Naive B cell (primary cell): ENCODE measurements around the gene RNU1-4. TPM values are rescaled to one million over a fixed set of nuclear protein-coding genes. Genes with fewer than 3 reads are reported as not detected.
A peak's percentile ranks its signal among the peaks of the same experiment; 100 is the strongest.
"Not testable (repeated sequence)": the region's sequence is repeated elsewhere in the genome, so short reads cannot be mapped to it uniquely, and the experiment has no call there.

Experiments
- ATAC-seq, 2 donors: fragments of 150-1000 bp; cut with Tn5 transposase; 2 replicates each; pipeline ENCODE4 v1.10.0; 2021; ENCODE audit warnings: low read depth in 2 of 2, mild to moderate bottlenecking in 2 of 2, moderate library complexity in 2 of 2
- DNase-seq: peaks from one replicate; pipeline ENCODE4 v3.0.0; 2022
- H3K27ac Mint-ChIP-seq, 6 donors: one replicate each; pipeline ENCODE4 v1.8.0; 2020 to 2022; ENCODE audit warnings: mild to moderate bottlenecking in 6 of 6, mixed read lengths in 6 of 6, moderate library complexity in 5 of 6, inconsistent platforms in 2 of 6
- H3K27me3 Mint-ChIP-seq, 3 donors: one replicate each; pipeline ENCODE4 v1.8.0; 2021 to 2022; ENCODE audit warnings: mixed read lengths in 3 of 3, mild to moderate bottlenecking in 1 of 3
- H3K36me3 Mint-ChIP-seq, 2 donors: one replicate each; pipeline ENCODE4 v1.8.0; 2020 to 2022; ENCODE audit warnings: mixed read lengths in 2 of 2, inconsistent platforms in 1 of 2, mild to moderate bottlenecking in 1 of 2
- H3K4me1 Mint-ChIP-seq, 3 donors: one replicate each; pipeline ENCODE4 v1.8.0; 2020 to 2022; ENCODE audit warnings: mixed read lengths in 3 of 3, inconsistent platforms in 1 of 3, mild to moderate bottlenecking in 1 of 3, moderate library complexity in 1 of 3
- H3K4me3 Mint-ChIP-seq, 8 donors: one replicate each; pipeline ENCODE4 v1.8.0; 2020 to 2022; ENCODE audit warnings: mild to moderate bottlenecking in 8 of 8, mixed read lengths in 8 of 8, moderate library complexity in 8 of 8, inconsistent platforms in 2 of 8
- H3K9me3 Mint-ChIP-seq, 7 donors: one replicate each; pipeline ENCODE4 v1.8.0; 2020 to 2022; ENCODE audit warnings: mixed read lengths in 7 of 7, mild to moderate bottlenecking in 5 of 7, inconsistent platforms in 2 of 7, moderate library complexity in 1 of 7
- polyA plus RNA-seq, 6 donors: library from polyadenylated mRNA; unstranded; fragments of 300-500 nt; fragmentation: Illumina TruSeq; gene quantifications; one replicate each; pipeline ENCODE4 v1.2.3, GENCODE V29; 2021; ENCODE audit warnings: low read depth in 6 of 6

The RNU1-4 gene
- polyA plus RNA-seq, 6 donors from 2014 or later, result 27.4 to 56.9 (median 45.9) TPM; not detected in 2

- DNase-seq, H3K36me3 Mint-ChIP-seq, H3K9me3 Mint-ChIP-seq, H3K27ac Mint-ChIP-seq, ATAC-seq, H3K4me3 Mint-ChIP-seq, H3K4me1 Mint-ChIP-seq: not testable (repeated sequence)
- H3K27me3 Mint-ChIP-seq, result peaks cover 3 to 13% (median 12%) of the 10 kb centered on the region in 3 donors
Observed at GRCh38 chr1:16760456-16760765, 20.1 kb downstream of the RNU1-4 start.

DNA sequence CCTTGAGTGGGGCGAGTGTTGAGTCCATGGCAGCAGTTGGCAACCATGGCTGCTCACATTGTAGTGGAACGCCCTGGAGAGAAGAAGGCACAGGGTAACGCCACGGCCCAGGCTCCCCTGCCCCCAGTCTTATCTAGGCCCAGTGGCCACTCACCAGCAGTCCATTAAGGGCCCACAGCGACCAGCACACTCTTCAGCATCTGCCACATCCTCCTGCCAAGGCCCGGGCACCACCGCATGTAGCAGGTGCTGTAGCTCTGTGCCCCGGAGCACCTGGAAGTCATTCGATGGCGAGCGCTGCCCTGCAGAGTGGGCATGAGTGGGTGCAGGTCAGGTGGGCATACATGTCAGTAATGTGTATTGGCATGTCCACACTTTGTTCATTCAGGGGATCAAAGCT lies 20.5 kb downstream of the RNU1-4 start:
- not testable (repeated sequence) for ATAC-seq, H3K27ac Mint-ChIP-seq, DNase-seq, H3K4me3 Mint-ChIP-seq, H3K9me3 Mint-ChIP-seq, H3K4me1 Mint-ChIP-seq, H3K36me3 Mint-ChIP-seq
- peaks cover 3 to 17% (median 15%) of the 10 kb centered on the region in 3 donors for H3K27me3 Mint-ChIP-seq

DNA sequence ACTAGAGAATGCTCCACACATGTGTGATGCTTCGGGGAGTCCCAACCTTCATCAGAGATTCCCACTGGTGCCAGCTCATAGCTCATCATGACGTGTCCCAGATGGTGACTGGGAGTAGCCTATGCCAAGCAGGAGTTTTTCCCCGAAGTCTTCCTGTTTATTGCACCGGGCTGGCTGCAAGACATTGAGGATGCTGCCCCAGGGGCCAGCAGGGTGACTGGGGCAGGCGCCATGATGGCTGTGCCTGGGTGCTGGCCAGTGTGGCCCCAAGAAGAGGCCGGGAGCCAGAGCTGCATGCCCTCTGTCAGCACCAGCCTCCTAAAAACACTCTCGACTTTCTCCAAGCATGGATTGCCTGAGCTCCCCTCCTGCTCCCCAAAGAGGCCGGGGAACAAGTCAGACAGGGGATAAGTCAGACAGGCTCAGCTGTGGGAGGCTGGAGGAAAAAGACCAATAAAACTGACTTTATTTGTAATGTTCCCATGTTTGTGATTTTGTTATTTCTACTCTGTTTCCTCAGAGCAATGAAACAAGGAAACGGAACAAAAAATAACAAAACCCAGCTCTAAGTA lies 24.0 kb downstream of the RNU1-4 start:
- H3K4me1 Mint-ChIP-seq, DNase-seq, ATAC-seq, H3K36me3 Mint-ChIP-seq, H3K9me3 Mint-ChIP-seq, H3K27ac Mint-ChIP-seq, H3K4me3 Mint-ChIP-seq: not testable (repeated sequence)
- peaks cover 10 to 24% (median 23%) of the 10 kb centered on the region in 3 donors for H3K27me3 Mint-ChIP-seq

DNA sequence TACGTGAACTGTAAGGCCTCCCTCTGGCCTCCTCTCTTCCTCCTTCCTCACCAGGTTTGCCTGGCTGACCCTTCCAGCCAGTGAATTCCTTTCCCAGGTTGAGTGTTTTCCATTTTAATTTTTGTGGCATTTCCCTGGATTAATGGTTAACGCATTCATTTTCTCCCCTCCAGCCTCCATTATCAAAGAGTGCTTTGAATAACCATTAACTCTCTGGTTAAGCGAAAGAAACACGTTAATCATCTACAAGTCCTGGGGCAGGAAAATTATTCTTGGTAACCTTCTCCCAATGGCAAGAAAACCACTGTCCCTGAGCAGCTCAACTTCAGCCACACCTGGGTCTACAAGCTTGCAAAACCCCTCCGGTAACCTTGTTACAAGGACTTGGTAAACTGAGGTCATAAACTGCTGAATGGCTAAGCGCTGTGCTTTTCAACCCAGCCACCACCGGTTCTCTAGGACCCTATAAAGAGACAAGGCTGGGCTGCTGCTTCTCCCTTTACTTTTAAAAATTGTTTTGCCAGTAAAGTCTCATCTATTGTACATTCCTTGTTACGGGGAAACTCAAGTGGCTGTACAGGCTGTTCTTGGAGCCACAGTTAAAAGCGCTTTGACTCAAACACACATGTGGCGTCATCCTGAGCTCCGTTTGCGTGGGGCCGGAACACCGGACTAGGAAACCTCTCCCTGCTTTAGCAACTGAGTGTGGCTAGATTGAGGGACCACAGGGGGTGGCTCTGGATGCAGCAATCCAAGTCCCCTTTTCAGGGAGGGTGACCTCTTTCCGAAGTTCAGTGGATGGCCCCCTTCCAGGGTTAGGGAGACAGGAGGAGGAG lies 24.7 kb downstream of the RNU1-4 start:
- peaks cover 10 to 25% (median 24%) of the 10 kb centered on the region in 3 donors for H3K27me3 Mint-ChIP-seq
- not testable (repeated sequence) for DNase-seq, H3K4me3 Mint-ChIP-seq, H3K4me1 Mint-ChIP-seq, H3K36me3 Mint-ChIP-seq, H3K9me3 Mint-ChIP-seq, ATAC-seq
- H3K27ac Mint-ChIP-seq, result peak overlapping the region in 1 of 6 donors; percentile 56

GRCh38 chr1:16765731-16766605 lies 25.7 kb downstream of the RNU1-4 start:
- H3K9me3 Mint-ChIP-seq, H3K4me3 Mint-ChIP-seq, H3K4me1 Mint-ChIP-seq, ATAC-seq, H3K27ac Mint-ChIP-seq, H3K36me3 Mint-ChIP-seq, DNase-seq: not testable (repeated sequence)
- peaks cover 16 to 30% (median 27%) of the 10 kb centered on the region in 3 donors for H3K27me3 Mint-ChIP-seq

- not testable (repeated sequence) for H3K9me3 Mint-ChIP-seq, ATAC-seq, DNase-seq, H3K36me3 Mint-ChIP-seq, H3K4me1 Mint-ChIP-seq, H3K27ac Mint-ChIP-seq, H3K4me3 Mint-ChIP-seq
- peaks cover 18 to 37% (median 32%) of the 10 kb centered on the region in 3 donors for H3K27me3 Mint-ChIP-seq
Observed at GRCh38 chr1:16766689-16767256, 26.5 kb downstream of the RNU1-4 start.

GRCh38 chr1:16770139-16770759 lies 29.9 kb downstream of the RNU1-4 start:
- H3K27ac Mint-ChIP-seq, H3K4me3 Mint-ChIP-seq, DNase-seq, H3K4me1 Mint-ChIP-seq, H3K36me3 Mint-ChIP-seq, ATAC-seq, H3K9me3 Mint-ChIP-seq: not testable (repeated sequence)
- peaks cover 26 to 37% (median 30%) of the 10 kb centered on the region in 3 donors for H3K27me3 Mint-ChIP-seq

DNA sequence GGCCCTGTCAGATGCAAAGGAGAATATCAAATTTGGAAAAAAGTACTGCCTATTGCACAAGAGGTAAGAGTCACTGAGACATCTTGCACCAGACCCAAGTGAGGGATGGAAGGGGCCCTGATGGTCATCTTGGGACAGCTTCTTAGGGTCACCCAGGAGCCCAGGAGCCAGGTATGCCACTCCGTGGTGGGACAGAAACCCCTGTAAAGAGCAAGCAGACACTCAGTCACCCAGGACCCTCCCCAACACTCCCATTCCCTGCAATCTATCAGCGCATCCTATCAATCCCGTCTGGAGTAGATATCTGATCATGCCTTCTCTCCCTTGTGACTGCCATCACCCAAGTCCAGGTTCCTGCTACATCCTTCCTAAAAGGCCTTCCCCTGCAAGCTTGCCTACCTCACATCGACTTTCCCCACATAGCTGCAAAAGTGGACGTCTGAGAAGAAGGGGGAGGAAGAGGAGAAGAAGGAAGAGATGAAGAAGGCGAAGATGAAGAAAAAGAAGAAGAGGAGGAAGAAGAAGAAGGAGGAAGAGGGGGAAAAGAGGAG lies 30.7 kb downstream of the RNU1-4 start:
- not testable (repeated sequence) for H3K36me3 Mint-ChIP-seq, H3K4me1 Mint-ChIP-seq, H3K4me3 Mint-ChIP-seq

DNA sequence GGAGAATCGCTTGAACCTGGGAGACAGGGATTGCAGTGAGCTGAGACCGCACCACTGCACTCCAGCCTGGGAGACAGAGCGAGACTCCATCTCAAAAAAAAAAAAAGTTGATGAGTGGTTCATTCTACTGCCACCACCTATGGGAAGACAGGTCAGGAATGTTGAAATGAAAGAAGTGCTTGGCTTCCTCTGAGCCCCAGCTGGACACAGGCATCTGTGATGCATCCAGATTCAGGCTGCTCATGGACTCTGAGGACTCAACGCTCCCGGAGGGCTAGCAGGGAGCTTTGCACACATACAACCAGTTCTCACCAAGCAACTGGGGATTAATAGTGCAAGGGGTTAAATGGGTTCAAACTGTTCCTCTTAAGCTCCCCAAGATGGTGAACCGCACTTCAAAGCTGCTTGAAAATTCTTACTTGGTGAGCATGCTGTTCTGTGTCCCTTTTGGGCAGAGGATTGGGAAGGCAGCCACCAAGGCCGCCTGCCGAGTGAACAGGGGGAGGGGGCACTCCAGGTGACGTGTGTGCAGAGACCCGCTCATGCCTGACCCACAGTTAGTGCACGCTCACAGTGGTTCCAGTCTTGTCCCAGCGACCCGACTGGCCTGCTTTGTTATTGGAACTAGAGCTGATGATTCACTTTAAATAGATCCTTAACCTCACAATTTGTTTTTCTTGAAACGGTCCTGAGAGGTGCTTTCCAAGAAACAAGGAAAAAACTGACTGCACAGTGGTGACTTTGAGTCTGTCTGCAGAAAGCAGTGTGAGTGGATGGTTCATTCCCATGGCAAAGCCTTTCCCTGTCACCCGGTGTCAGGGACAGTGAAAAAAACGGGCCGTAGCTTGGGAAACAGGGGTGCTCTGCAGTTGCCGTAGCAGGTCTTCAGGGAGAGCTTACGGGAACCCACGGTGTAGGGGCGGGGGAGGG lies 32.2 kb downstream of the RNU1-4 start:
- Mint-ChIP-seq H3K4me3 (peak overlapping the region in 1 of 8 donors; percentile 76), H3K27me3 (peaks cover 25 to 34% (median 26%) of the 10 kb centered on the region in 3 donors)
- H3K4me1 Mint-ChIP-seq, ATAC-seq, H3K9me3 Mint-ChIP-seq, H3K36me3 Mint-ChIP-seq, H3K27ac Mint-ChIP-seq, DNase-seq: not testable (repeated sequence)

More for the DNA sequence above, 30.7 kb downstream of the RNU1-4 start:
- H3K9me3 Mint-ChIP-seq, DNase-seq, H3K27ac Mint-ChIP-seq, ATAC-seq: not testable (repeated sequence)
- H3K27me3 Mint-ChIP-seq, result peaks cover 24 to 33% (median 25%) of the 10 kb centered on the region in 3 donors

GRCh38 chr1:16773205-16773596 lies 32.9 kb downstream of the RNU1-4 start:
- not testable (repeated sequence) for DNase-seq, H3K36me3 Mint-ChIP-seq, H3K9me3 Mint-ChIP-seq, ATAC-seq, H3K27ac Mint-ChIP-seq, H3K4me3 Mint-ChIP-seq, H3K4me1 Mint-ChIP-seq
- H3K27me3 Mint-ChIP-seq, result peaks cover 32 to 41% (median 33%) of the 10 kb centered on the region in 3 donors

- peaks cover 32 to 42% (median 35%) of the 10 kb centered on the region in 3 donors for H3K27me3 Mint-ChIP-seq
- not testable (repeated sequence) for H3K4me1 Mint-ChIP-seq, H3K4me3 Mint-ChIP-seq, H3K36me3 Mint-ChIP-seq, DNase-seq, H3K27ac Mint-ChIP-seq, ATAC-seq, H3K9me3 Mint-ChIP-seq
Observed at GRCh38 chr1:16773723-16774122, 33.4 kb downstream of the RNU1-4 start.

GRCh38 chr1:16774773-16775172 lies 34.5 kb downstream of the RNU1-4 start:
- H3K9me3 Mint-ChIP-seq, H3K4me3 Mint-ChIP-seq, H3K36me3 Mint-ChIP-seq, ATAC-seq, H3K4me1 Mint-ChIP-seq, H3K27ac Mint-ChIP-seq, DNase-seq: not testable (repeated sequence)
- peaks cover 35 to 42% (median 37%) of the 10 kb centered on the region in 3 donors for H3K27me3 Mint-ChIP-seq
